ENCODE results near the gene ONECUT1.

DNA sequence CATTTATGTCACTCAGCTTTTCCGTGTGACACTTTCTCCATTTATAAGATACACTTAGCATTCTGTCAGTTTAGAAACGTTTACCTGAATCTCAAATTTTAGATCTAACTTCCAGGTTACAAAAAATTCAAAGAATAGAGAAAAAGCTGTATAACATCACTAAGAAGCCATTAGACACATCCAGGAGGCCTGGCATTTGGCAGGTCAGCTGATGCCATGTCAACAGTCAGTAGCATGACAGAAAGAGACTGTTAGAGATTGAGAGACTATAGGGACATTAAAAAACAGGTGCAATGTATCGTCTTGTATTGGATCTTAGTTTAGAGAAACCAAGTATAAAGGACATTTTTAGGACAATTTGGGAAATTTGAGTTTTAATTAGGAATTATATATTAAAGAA is 57.6 kb downstream of the ONECUT1 start:
- TF ChIP-seq, protein P1, sequence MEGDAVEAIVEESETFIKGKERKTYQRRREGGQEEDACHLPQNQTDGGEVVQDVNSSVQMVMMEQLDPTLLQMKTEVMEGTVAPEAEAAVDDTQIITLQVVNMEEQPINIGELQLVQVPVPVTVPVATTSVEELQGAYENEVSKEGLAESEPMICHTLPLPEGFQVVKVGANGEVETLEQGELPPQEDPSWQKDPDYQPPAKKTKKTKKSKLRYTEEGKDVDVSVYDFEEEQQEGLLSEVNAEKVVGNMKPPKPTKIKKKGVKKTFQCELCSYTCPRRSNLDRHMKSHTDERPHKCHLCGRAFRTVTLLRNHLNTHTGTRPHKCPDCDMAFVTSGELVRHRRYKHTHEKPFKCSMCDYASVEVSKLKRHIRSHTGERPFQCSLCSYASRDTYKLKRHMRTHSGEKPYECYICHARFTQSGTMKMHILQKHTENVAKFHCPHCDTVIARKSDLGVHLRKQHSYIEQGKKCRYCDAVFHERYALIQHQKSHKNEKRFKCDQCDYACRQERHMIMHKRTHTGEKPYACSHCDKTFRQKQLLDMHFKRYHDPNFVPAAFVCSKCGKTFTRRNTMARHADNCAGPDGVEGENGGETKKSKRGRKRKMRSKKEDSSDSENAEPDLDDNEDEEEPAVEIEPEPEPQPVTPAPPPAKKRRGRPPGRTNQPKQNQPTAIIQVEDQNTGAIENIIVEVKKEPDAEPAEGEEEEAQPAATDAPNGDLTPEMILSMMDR (IDR thresholded peaks at IDR 0.05), result no peak
- TF ChIP-seq POLR2A (IDR thresholded peaks at IDR 0.05), result no peak
